NB4 (cell line): ENCODE results near the gene PCDHGA3.
"Not testable (repeated sequence)": the region's sequence is repeated elsewhere in the genome, so short reads cannot be mapped to it uniquely, and the experiment has no call there.

Experiments used
- DNase-seq: peaks from one replicate; pipeline ENCODE4 v3.0.0; 2010; ENCODE audit warnings: low read depth
- H3K4me3 ChIP-seq: one replicate; pipeline ENCODE4 v1.5.1; 2011; ENCODE audit warnings: mild to moderate bottlenecking, low read depth, low read length, moderate library complexity
- MYC ChIP-seq: IDR thresholded peaks from 2 replicates; pipeline ENCODE4 v1.6.1; 2011; ENCODE audit warnings: low read depth, low read length
- POLR2A ChIP-seq: IDR thresholded peaks from 2 replicates; pipeline ENCODE4 v1.6.1; 2011; ENCODE audit warnings: mild to moderate bottlenecking; ENCODE audit not compliant: insufficient read length; ENCODE audit errors: extremely low read depth
- TF ChIP-seq, protein P1 (sequence below): IDR thresholded peaks from 2 replicates; pipeline ENCODE4 v1.6.1; 2011; ENCODE audit warnings: low read depth, low read length
- TF ChIP-seq, protein P2 (sequence below): IDR thresholded peaks from one replicate; pipeline ENCODE4 v1.5.1; 2012; ENCODE audit warnings: low read depth, low read length

Gene PCDHGA3

DNA sequence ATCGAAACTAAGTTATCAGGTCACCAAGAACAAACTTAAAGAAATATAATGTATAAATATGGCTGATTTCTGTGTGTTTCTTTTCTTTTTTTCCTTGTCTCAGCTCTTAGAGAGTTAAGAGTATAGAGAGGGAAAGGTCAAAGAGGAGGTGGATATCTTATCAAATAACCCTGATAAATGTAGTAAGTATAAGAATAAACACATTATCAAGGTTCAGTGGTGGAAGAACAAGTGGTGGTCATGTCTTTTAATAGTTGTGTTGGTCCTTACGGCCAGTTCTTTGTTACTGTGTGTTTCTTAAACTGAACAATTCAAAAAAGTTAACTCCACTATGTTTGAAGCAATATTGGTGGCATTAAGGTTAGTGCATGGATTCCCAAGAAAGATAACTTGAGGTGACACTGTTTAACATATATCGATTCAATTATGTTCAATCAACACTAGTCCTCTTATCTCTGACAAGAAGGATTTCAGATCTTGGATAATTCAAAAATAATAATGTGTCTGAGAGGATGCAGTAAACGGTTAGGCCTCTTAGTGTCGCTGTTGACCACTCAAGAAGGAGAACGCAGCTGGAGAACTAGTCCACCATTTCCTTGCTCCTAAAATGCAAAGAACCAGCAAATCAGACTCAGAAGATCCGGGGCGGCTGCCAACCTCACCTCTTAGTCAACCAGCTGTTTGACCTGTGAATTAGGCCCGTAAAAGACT is at the start of gene PCDHGA3:
Gene PCDHGA3 (plus strand): TSS at position 588 of the 711 bp plus-strand sequence. CDS start 205 bp downstream, outside the sequence.
- no peak within 1 kb of the TSS for H3K4me3 ChIP-seq
- peak; percentile 50 for DNase-seq

DNA sequence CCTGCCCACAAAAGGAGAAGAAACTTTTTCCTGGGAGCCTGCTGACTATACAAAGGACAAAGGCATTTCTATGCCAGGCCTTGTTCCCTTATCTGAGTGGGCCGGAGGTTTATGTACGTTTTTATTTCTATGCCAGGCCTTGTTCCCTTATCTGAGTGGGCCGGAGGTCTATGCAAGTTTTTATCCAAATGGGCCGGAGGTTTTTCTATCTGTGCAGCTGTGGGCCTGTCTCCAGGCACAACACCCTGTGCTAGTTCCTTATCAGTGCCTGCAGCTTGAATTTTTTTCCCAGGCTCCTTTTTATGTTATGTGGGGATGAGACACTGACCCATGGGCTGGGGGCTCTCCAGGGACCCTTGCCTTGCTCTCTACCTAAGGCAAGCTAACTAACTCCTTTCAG is 45.3 kb upstream of the PCDHGA3 start:
- TF ChIP-seq POLR2A (no peak), MYC (no peak)
- TF ChIP-seq, protein P1, sequence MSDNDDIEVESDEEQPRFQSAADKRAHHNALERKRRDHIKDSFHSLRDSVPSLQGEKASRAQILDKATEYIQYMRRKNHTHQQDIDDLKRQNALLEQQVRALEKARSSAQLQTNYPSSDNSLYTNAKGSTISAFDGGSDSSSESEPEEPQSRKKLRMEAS = no peak
- TF ChIP-seq, protein P2, sequence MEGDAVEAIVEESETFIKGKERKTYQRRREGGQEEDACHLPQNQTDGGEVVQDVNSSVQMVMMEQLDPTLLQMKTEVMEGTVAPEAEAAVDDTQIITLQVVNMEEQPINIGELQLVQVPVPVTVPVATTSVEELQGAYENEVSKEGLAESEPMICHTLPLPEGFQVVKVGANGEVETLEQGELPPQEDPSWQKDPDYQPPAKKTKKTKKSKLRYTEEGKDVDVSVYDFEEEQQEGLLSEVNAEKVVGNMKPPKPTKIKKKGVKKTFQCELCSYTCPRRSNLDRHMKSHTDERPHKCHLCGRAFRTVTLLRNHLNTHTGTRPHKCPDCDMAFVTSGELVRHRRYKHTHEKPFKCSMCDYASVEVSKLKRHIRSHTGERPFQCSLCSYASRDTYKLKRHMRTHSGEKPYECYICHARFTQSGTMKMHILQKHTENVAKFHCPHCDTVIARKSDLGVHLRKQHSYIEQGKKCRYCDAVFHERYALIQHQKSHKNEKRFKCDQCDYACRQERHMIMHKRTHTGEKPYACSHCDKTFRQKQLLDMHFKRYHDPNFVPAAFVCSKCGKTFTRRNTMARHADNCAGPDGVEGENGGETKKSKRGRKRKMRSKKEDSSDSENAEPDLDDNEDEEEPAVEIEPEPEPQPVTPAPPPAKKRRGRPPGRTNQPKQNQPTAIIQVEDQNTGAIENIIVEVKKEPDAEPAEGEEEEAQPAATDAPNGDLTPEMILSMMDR = no peak
- H3K4me3 ChIP-seq = no peak overlapping the region
- no peak for DNase-seq

More for the DNA sequence above, at the start of gene PCDHGA3:
- TF ChIP-seq MYC (no peak), POLR2A (no peak)
- TF ChIP-seq, protein P2 = peak; percentile 47
- TF ChIP-seq, protein P1 = no peak

DNA sequence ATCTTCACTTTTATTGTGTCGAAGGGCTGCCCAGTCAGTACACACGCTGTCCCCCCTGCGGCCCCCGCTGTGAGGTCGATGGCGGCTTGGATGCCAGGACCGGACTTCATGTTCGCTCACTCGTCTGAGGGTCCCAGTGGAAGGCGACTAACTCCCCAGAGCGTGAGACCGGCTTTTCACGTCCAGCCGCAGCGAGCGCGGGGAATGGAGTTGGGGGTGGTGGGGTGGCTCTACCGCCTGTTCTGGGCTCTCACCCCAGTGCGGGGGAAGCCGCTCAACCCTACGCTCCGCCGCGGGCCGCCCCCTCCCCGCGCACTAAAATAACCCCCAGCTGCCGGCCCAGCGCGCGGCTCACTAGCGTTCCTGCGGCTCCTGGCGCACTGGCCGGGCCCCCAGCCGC is 39.9 kb upstream of the PCDHGA3 start, which contains the start of gene SLC25A2:
Gene SLC25A2 (minus strand): TSS at position 294 of the 400 bp plus-strand sequence. CDS start 184 bp downstream, at position 110.
- H3K4me3 ChIP-seq = no peak within 1 kb of the TSS
- no peak for DNase-seq
- TF ChIP-seq, protein P1 = no peak
- no peak for TF ChIP-seq MYC
- TF ChIP-seq POLR2A = no peak

DNA sequence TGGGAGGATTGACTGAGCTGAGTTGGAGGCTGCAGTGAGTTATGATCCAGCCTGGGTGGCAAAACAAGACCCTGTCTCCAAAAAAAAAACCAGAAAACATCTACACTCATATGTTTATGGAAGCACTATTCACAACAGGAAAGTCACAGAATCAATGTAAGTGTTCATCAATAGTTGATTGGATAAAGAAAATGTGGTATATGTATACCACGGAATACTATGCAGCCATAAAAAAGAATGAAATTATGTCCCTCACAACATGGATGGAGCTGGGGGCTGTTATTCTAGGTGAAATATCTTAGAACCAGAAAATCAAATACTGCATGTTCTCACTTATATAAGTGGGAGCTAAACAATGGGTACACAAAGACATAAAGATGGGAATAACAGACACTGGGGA is 37.0 kb upstream of the PCDHGA3 start:
- no peak overlapping the region for H3K4me3 ChIP-seq
- TF ChIP-seq, protein P1 = no peak
- TF ChIP-seq, protein P2 = no peak
- TF ChIP-seq POLR2A = no peak
- no peak for TF ChIP-seq MYC
- no peak for DNase-seq

DNA sequence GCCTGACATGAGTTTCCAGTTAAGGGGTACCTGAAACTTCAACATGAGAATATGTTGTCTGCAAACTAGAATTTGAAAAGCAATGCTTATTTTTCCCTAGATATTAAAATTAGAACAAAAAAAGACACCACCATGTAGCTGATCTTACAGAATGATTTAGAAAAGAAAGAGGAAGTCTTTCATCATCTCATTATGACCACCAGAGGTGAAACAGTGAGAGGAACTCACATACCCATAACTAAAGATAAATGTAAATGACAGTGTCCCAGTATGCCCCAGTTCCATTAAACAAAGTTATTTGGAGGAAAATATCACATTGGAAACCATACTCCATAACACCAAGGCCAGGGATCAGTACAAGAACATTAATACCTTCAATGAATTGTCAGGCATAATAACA is 29.9 kb upstream of the PCDHGA3 start:
- peak; percentile 41 for DNase-seq
- H3K4me3 ChIP-seq = no peak overlapping the region
- TF ChIP-seq MYC = no peak
- TF ChIP-seq, protein P1 = no peak
- no peak for TF ChIP-seq POLR2A
- TF ChIP-seq, protein P2 = no peak

DNA sequence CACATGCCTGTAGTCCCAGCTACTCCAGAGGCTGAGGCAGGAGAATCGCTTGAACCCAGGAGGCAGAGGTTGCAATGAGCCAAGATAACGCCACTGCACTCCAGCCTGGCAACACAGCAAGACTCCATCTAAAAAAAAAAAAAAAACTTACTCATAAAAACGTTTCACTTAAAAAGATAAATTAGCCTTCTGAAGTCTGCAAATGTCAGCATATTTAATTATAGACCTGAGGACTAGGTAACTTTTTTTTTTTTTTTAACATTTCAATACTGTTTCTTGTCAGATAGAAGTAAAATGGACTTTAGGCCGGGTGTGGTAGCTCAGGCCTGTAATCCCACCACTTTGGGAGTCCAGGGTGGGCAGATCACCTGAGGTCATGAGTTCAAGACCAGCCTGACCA is 26.7 kb upstream of the PCDHGA3 start:
- not testable (repeated sequence) for H3K4me3 ChIP-seq, DNase-seq
